ENCODE measurements around the gene KLHL30. TPM values are rescaled to one million over a fixed set of nuclear protein-coding genes. Genes with fewer than 3 reads are reported as not detected.

The KLHL30 gene
- total RNA-seq, 1 experiment from 2014 or later, result 0.61 TPM

GRCh38 chr2:238128061-238128440 is 10.4 kb upstream of the KLHL30 start (continued):
- TF ChIP-seq TCF7L2 (IDR thresholded peaks at IDR 0.05; ENCODE audit: borderline replicate concordance, extremely low read depth, insufficient read depth, insufficient read length) (no peak), EZH2 (IDR thresholded peaks at IDR 0.05) (no peak), MAX (IDR thresholded peaks at IDR 0.05) (no peak), ELF1 (IDR thresholded peaks at IDR 0.05; ENCODE audit: borderline replicate concordance, low read depth) (no peak), RAD21 (IDR thresholded peaks at IDR 0.05; ENCODE audit: low read depth) (no peak), POLR2A (IDR thresholded peaks at IDR 0.05; ENCODE audit: borderline replicate concordance, extremely low read depth, insufficient read depth, insufficient read length) (no peak), ZBTB33 (IDR thresholded peaks at IDR 0.05; ENCODE audit: extremely low read depth, insufficient replicate concordance, low read length) (no peak), CBX3 (IDR thresholded peaks at IDR 0.05; ENCODE audit: low read depth) (no peak), FOSL1 (IDR thresholded peaks at IDR 0.05; ENCODE audit: low read depth) (no peak), SP1 (IDR thresholded peaks at IDR 0.05; ENCODE audit: low read depth) (no peak), EGR1 (IDR thresholded peaks at IDR 0.05; ENCODE audit: low read depth) (no peak)

GRCh38 chr2:238128534-238129001 is 9.9 kb upstream of the KLHL30 start:
- ChIA-PET RAD21 (ENCODE audit: low non-redundant PET in 1 of 2, low total read pairs in 2 of 2, uncharacterized antibody in 2 of 2, unreplicated experiment in 2 of 2) (no interaction called here), CTCF (no interaction called here), POLR2A (no interaction called here)
- no peak for ATAC-seq
- H3K27ac ChIP-seq (ENCODE audit: low read depth, low read length), result no peak overlapping the region
- H2AFZ ChIP-seq (ENCODE audit: low read depth, low read length, poor library complexity, severe bottlenecking), result no peak overlapping the region
- no TSS peak for BruUV-seq (replicated peaks)
- no peak for DNase-seq (ENCODE audit: low read depth, low spot score)
- H3K27me3 ChIP-seq (ENCODE audit: insufficient read depth, low read length), result no peaks in the 10 kb centered on the region
- peaks cover 0 to 10% of the 10 kb centered on the region in 2 experiments; a peak in 1 of 4 replicates for H3K9me3 ChIP-seq (ENCODE audit: control insufficient read depth in 1 of 2, insufficient read depth in 1 of 2, low read depth in 1 of 2, low read length in 2 of 2)
- H3K79me2 ChIP-seq (ENCODE audit: insufficient read depth, low read length), result no peaks in the 10 kb centered on the region
- TF ChIP-seq JUND (IDR thresholded peaks at IDR 0.05), result no peak
- no peak for TF ChIP-seq SIN3A (IDR thresholded peaks at IDR 0.05; ENCODE audit: low read depth)
- no peak for TF ChIP-seq FOSL1 (IDR thresholded peaks at IDR 0.05; ENCODE audit: low read depth)
- TF ChIP-seq POLR2AphosphoS5 (IDR thresholded peaks at IDR 0.05; ENCODE audit: low read depth, low read length), result no peak
- TF ChIP-seq ZNF274 (IDR thresholded peaks at IDR 0.05; ENCODE audit: low read depth, low read length), result no peak
- no peak for TF ChIP-seq ZFX (IDR thresholded peaks at IDR 0.05)
- TF ChIP-seq TCF7L2 (IDR thresholded peaks at IDR 0.05; ENCODE audit: borderline replicate concordance, extremely low read depth, insufficient read depth, insufficient read length), result no peak
- no peak for TF ChIP-seq CBX3 (IDR thresholded peaks at IDR 0.05; ENCODE audit: low read depth)
- no peak for TF ChIP-seq CTCF (IDR thresholded peaks at IDR 0.05 in 2 of 3, conservative IDR thresholded peaks at IDR 0.05 in 1 of 3; ENCODE audit: borderline replicate concordance in 1 of 3, insufficient read depth in 1 of 3, low read depth in 2 of 3, low read length in 2 of 3)
- no peak for TF ChIP-seq SP1 (IDR thresholded peaks at IDR 0.05; ENCODE audit: low read depth)
- no peak for TF ChIP-seq EZH2 (IDR thresholded peaks at IDR 0.05)
- no peak for TF ChIP-seq YY1 (IDR thresholded peaks at IDR 0.05; ENCODE audit: extremely low read depth, insufficient replicate concordance, low read depth, low read length)
- TF ChIP-seq POLR2A (IDR thresholded peaks at IDR 0.05; ENCODE audit: borderline replicate concordance, extremely low read depth, insufficient read depth, insufficient read length), result no peak
- no peaks in the 10 kb centered on the region for H3K36me3 ChIP-seq (ENCODE audit: control insufficient read depth in 1 of 2, insufficient read depth in 2 of 2, low read length in 2 of 2)
- no peak overlapping the region for H3K4me2 ChIP-seq (ENCODE audit: low read length)
- no peaks in the 10 kb centered on the region for H4K20me1 ChIP-seq (ENCODE audit: insufficient read depth)
- intact Hi-C loops (cut with micrococcal nuclease), result no loop called here
- H3K4me3 ChIP-seq (replicated peaks in 1 of 2; ENCODE audit: low read depth in 1 of 2, low read length in 2 of 2), result no peak overlapping the region
- no peaks in the 10 kb centered on the region for H3K4me1 ChIP-seq (ENCODE audit: control insufficient read depth in 1 of 2, insufficient read depth in 2 of 2, low read length in 2 of 2)
- H3K9ac ChIP-seq (ENCODE audit: low read length), result no peak overlapping the region
- H3K9me2 ChIP-seq (ENCODE audit: insufficient read depth), result no peaks in the 10 kb centered on the region
